Immature natural killer cell (primary cell): Measurements from ENCODE around the gene AUTS2. TPM values are rescaled to one million over a fixed set of nuclear protein-coding genes. Genes with fewer than 3 reads are reported as not detected.

Experiments
- DNase-seq, 3 donors: peaks; one replicate each; pipeline ENCODE4 v3.0.0; 2022; ENCODE audit warnings: mixed read lengths in 1 of 3
- H3K27ac Mint-ChIP-seq, 6 donors: one replicate each; pipeline ENCODE4 v1.8.0; 2020; ENCODE audit warnings: mixed read lengths in 6 of 6, mild to moderate bottlenecking in 5 of 6, inconsistent platforms in 4 of 6, moderate library complexity in 3 of 6
- H3K27me3 Mint-ChIP-seq, 3 donors: one replicate each; pipeline ENCODE4 v1.8.0; 2020 to 2021; ENCODE audit warnings: low read depth in 3 of 3, mild to moderate bottlenecking in 3 of 3, mixed read lengths in 3 of 3, moderate library complexity in 3 of 3, inconsistent platforms in 1 of 3
- H3K36me3 Mint-ChIP-seq, 3 donors: one replicate each; pipeline ENCODE4 v1.8.0; 2020; ENCODE audit warnings: mixed read lengths in 3 of 3, inconsistent platforms in 2 of 3, mild to moderate bottlenecking in 2 of 3
- H3K4me1 Mint-ChIP-seq, 2 donors: one replicate each; pipeline ENCODE4 v1.8.0; 2020; ENCODE audit warnings: inconsistent platforms in 2 of 2, mild to moderate bottlenecking in 2 of 2, mixed read lengths in 2 of 2, moderate library complexity in 1 of 2
- H3K4me3 Mint-ChIP-seq, 5 donors: one replicate each; pipeline ENCODE4 v1.8.0; 2020; ENCODE audit warnings: mild to moderate bottlenecking in 5 of 5, mixed read lengths in 5 of 5, inconsistent platforms in 3 of 5, moderate library complexity in 3 of 5
- H3K9me3 Mint-ChIP-seq, 6 donors: one replicate each; pipeline ENCODE4 v1.8.0; 2020; ENCODE audit warnings: mild to moderate bottlenecking in 6 of 6, mixed read lengths in 6 of 6, inconsistent platforms in 4 of 6, moderate library complexity in 3 of 6
- polyA plus RNA-seq, 3 donors: library from polyadenylated mRNA; unstranded; fragments of 300-500 nt; fragmentation: Illumina TruSeq; gene quantifications; one replicate each; pipeline ENCODE4 v1.2.3, GENCODE V29; 2021

The AUTS2 gene
- polyA plus RNA-seq, 3 donors from 2014 or later, result 1.9 to 17.6 (median 8.0) TPM

GRCh38 chr7:69622014-69622835 is 23.9 kb downstream of the AUTS2 start:
- Mint-ChIP-seq H3K9me3 (no peaks in the 10 kb centered on the region), H3K27me3 (peaks cover 0 to 5% (median 0%) of the 10 kb centered on the region in 3 donors), H3K36me3 (no peaks in the 10 kb centered on the region), H3K4me3 (no peak overlapping the region), H3K27ac (no peak overlapping the region), H3K4me1 (peaks cover 6 to 19% of the 10 kb centered on the region in 2 donors)
- no peak for DNase-seq

DNA sequence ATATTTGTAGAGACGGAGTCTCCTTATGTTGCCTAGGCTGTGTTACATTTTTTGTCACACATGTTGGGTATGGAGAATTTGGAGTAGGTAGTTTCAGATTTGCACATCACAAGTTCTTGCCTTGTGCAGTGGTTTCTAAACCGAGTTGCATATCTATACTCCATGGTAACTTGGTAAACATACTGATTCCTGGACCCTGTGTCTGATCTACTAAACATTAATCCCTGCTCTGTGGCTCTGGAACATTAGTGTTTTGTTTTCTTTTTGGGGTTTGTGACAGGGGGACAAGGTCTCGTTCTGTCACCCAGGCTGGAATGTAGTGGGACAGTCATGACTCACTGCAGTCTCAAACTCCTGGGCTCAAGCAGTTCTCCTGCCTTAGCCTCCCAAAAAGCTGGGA is 24.7 kb downstream of the AUTS2 start:
- Mint-ChIP-seq H3K27ac (no peak overlapping the region), H3K4me1 (peaks cover 6 to 19% of the 10 kb centered on the region in 2 donors), H3K36me3 (no peaks in the 10 kb centered on the region), H3K4me3 (no peak overlapping the region), H3K9me3 (no peaks in the 10 kb centered on the region), H3K27me3 (peaks cover 0 to 5% (median 0%) of the 10 kb centered on the region in 3 donors)
- DNase-seq, result no peak

GRCh38 chr7:69624435-69625230 is 26.4 kb downstream of the AUTS2 start:
- Mint-ChIP-seq H3K36me3 (no peaks in the 10 kb centered on the region), H3K4me3 (no peak overlapping the region), H3K4me1 (peaks cover 8 to 20% of the 10 kb centered on the region in 2 donors), H3K9me3 (no peaks in the 10 kb centered on the region), H3K27ac (peak overlapping the region in 2 of 6 donors; percentile 20 to 31), H3K27me3 (peaks cover 0 to 5% (median 1%) of the 10 kb centered on the region in 3 donors)
- DNase-seq, result no peak

- H3K4me1 Mint-ChIP-seq, result peaks cover 10 to 20% of the 10 kb centered on the region in 2 donors
- peaks cover 0 to 5% (median 1%) of the 10 kb centered on the region in 3 donors for H3K27me3 Mint-ChIP-seq
- no peaks in the 10 kb centered on the region for H3K9me3 Mint-ChIP-seq
- H3K36me3 Mint-ChIP-seq, result no peaks in the 10 kb centered on the region
- no peak overlapping the region for H3K4me3 Mint-ChIP-seq
- H3K27ac Mint-ChIP-seq, result peak overlapping the region in 2 of 6 donors; percentile 20 to 31
- DNase-seq, result no peak
Measured at GRCh38 chr7:69625238-69625637, 27.0 kb downstream of the AUTS2 start.

- Mint-ChIP-seq H3K4me3 (no peak overlapping the region), H3K36me3 (no peaks in the 10 kb centered on the region), H3K27ac (no peak overlapping the region), H3K4me1 (peaks cover 11 to 26% of the 10 kb centered on the region in 2 donors), H3K27me3 (peaks cover 0 to 5% (median 1%) of the 10 kb centered on the region in 3 donors), H3K9me3 (no peaks in the 10 kb centered on the region)
- no peak for DNase-seq
Measured at GRCh38 chr7:69625798-69626197, 27.5 kb downstream of the AUTS2 start.

DNA sequence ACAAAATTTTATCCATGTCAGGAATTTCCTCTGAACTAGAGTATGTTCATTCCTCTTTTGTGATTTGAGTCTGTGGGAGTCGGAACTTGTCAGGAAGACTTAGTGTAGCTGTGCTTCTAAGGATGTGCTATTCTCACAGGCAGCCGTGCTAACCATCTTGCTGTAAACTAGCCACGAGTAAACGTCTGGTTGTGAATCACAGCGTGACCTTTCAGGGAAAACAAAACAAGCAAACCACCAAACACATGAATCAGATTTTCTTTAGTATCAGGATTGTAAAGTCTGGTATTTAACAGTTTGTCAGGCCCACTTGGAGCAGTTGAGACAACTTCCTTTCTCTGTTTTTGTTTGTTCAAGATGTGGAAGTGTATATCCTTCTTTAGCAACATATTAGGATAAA is 32.0 kb downstream of the AUTS2 start:
- H3K36me3 Mint-ChIP-seq, result no peaks in the 10 kb centered on the region
- H3K9me3 Mint-ChIP-seq, result no peaks in the 10 kb centered on the region
- peak overlapping the region in 1 of 6 donors; percentile 38 for H3K27ac Mint-ChIP-seq
- no peak for DNase-seq
- H3K4me3 Mint-ChIP-seq, result no peak overlapping the region
- H3K27me3 Mint-ChIP-seq, result peaks cover 0 to 2% (median 1%) of the 10 kb centered on the region in 3 donors
- peaks cover 6 to 19% of the 10 kb centered on the region in 2 donors for H3K4me1 Mint-ChIP-seq

DNA sequence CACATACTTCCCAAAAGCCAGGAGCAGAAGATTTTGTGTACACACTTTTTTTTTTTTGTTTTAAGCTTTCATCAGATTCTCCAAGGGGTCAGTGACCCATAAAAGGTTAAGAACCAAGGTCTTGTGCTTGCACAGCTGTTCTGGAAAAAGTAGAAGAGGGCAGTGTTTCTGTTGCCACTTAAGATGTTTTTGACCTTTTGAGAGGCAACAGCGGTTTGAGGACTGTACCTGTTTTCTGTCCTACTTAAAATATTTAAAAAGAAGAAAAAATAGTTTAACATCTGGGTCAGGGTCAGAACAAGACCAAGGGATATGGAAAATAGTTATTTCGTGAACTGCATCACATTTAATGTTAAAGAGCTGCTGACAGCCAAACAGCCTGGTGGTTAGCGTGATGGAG is 32.9 kb downstream of the AUTS2 start:
- H3K4me1 Mint-ChIP-seq, result peaks cover 6 to 18% of the 10 kb centered on the region in 2 donors
- no peaks in the 10 kb centered on the region for H3K9me3 Mint-ChIP-seq
- peaks cover 0 to 2% (median 1%) of the 10 kb centered on the region in 3 donors for H3K27me3 Mint-ChIP-seq
- DNase-seq, result no peak
- H3K27ac Mint-ChIP-seq, result no peak overlapping the region
- H3K4me3 Mint-ChIP-seq, result no peak overlapping the region
- H3K36me3 Mint-ChIP-seq, result no peaks in the 10 kb centered on the region

DNA sequence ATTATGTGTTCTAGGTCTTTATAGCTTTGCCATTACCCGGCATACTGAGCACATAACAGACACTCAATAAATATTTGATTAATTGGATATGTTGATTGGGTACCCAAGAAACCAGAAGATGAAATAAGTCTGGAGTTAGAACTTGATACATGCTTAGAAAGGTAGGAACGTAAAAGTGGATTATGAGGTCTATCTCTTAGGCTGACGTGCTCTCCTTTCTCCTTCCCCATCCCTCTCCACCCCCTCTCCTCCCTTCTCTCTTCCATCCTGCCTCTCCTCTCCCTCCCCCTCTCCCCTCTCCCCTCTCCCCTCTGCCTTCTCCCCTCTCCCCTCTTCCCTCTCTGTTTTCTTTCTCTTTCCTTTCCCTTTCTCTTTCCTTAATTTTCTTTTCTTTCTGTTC is 34.0 kb downstream of the AUTS2 start:
- Mint-ChIP-seq H3K27ac (peak overlapping the region in 1 of 6 donors; percentile 46), H3K4me3 (no peak overlapping the region), H3K9me3 (no peaks in the 10 kb centered on the region), H3K27me3 (peaks cover 0 to 1% (median 0%) of the 10 kb centered on the region in 3 donors), H3K4me1 (peaks cover 6 to 18% of the 10 kb centered on the region in 2 donors), H3K36me3 (no peaks in the 10 kb centered on the region)
- DNase-seq, result no peak

- H3K36me3 Mint-ChIP-seq, result no peaks in the 10 kb centered on the region
- no peak for DNase-seq
- H3K4me3 Mint-ChIP-seq, result no peak overlapping the region
- H3K4me1 Mint-ChIP-seq, result peaks cover 6 to 18% of the 10 kb centered on the region in 2 donors
- peaks cover 0 to 1% (median 0%) of the 10 kb centered on the region in 3 donors for H3K27me3 Mint-ChIP-seq
- no peak overlapping the region for H3K27ac Mint-ChIP-seq
- H3K9me3 Mint-ChIP-seq, result no peaks in the 10 kb centered on the region
Measured at GRCh38 chr7:69633122-69633831, 35.0 kb downstream of the AUTS2 start.

DNA sequence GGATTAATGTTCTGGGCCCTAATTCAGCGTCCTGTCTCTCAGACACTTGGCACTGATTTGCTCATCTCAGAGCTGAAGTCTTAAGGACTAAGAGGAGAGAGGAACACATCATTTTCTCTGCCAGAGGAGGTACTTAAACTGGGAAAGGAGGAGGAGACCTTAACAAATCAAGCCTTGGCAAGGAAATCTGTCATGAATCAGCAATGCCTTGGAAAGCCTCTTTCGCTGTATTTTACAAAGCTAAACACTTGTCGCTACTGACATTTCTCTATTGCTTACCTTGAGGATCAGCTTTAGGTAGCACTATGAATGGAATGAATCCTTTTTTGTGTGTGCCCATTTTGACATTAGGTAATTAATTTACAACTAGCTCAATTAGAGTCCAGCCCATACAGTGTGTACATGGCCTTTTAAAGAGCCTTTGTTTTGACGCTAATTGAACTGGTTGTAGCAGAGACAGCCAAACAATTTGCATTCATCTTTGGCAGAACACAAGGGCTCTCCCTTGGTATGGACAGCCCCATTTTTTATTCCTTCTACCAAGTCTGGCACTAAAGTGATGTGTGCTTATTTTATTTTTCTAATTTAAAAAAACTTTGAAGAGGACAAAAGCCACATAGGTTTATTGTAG is 37.4 kb downstream of the AUTS2 start:
- Mint-ChIP-seq H3K9me3 (no peaks in the 10 kb centered on the region), H3K27ac (no peak overlapping the region), H3K4me3 (no peak overlapping the region), H3K27me3 (no peaks in the 10 kb centered on the region), H3K4me1 (peaks cover 0 to 4% of the 10 kb centered on the region in 2 donors), H3K36me3 (peaks cover 0 to 3% (median 0%) of the 10 kb centered on the region in 3 donors)
- no peak for DNase-seq

DNA sequence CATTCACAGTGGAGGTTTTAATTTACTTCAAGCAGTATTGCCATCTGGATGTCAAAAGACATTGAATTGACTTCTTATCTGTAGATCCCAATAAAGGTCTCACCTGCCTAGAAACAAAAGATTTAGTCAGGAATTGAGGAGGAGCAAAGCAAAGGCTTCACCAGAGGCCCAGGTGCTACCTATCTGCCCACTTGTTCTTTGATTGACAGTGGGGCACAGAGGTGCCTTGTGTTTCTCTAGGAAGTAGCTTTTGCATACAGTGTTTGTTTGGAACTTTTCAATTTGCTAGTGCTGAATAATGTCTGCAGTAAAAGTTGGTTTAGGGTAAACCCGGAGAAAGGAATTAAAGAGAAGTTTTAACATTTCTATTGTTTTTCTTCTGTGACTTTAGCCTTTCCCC is 40.4 kb downstream of the AUTS2 start:
- H3K4me3 Mint-ChIP-seq, result no peak overlapping the region
- H3K36me3 Mint-ChIP-seq, result peaks cover 0 to 3% (median 0%) of the 10 kb centered on the region in 3 donors
- H3K27ac Mint-ChIP-seq, result no peak overlapping the region
- DNase-seq, result no peak
- no peaks in the 10 kb centered on the region for H3K27me3 Mint-ChIP-seq
- no peaks in the 10 kb centered on the region for H3K4me1 Mint-ChIP-seq
- H3K9me3 Mint-ChIP-seq, result no peaks in the 10 kb centered on the region

- no peak overlapping the region for H3K27ac Mint-ChIP-seq
- H3K4me1 Mint-ChIP-seq, result peaks cover 0 to 1% of the 10 kb centered on the region in 2 donors
- no peak overlapping the region for H3K4me3 Mint-ChIP-seq
Measured at GRCh38 chr7:69640216-69640615, 41.9 kb downstream of the AUTS2 start.

GRCh38 chr7:69640925-69641594 is 42.8 kb downstream of the AUTS2 start:
- H3K36me3 Mint-ChIP-seq, result peaks cover 0 to 3% (median 0%) of the 10 kb centered on the region in 3 donors
- H3K4me3 Mint-ChIP-seq, result no peak overlapping the region
- H3K27me3 Mint-ChIP-seq, result no peaks in the 10 kb centered on the region
- DNase-seq, result no peak
- H3K4me1 Mint-ChIP-seq, result peaks cover 0 to 2% of the 10 kb centered on the region in 2 donors
- H3K27ac Mint-ChIP-seq, result no peak overlapping the region
- no peaks in the 10 kb centered on the region for H3K9me3 Mint-ChIP-seq

More at GRCh38 chr7:69640216-69640615, 41.9 kb downstream of the AUTS2 start:
- Mint-ChIP-seq H3K36me3 (peaks cover 0 to 3% (median 0%) of the 10 kb centered on the region in 3 donors), H3K9me3 (no peaks in the 10 kb centered on the region), H3K27me3 (no peaks in the 10 kb centered on the region)
- DNase-seq, result no peak
